ENCODE measurements around the gene BRCA2.

DNA sequence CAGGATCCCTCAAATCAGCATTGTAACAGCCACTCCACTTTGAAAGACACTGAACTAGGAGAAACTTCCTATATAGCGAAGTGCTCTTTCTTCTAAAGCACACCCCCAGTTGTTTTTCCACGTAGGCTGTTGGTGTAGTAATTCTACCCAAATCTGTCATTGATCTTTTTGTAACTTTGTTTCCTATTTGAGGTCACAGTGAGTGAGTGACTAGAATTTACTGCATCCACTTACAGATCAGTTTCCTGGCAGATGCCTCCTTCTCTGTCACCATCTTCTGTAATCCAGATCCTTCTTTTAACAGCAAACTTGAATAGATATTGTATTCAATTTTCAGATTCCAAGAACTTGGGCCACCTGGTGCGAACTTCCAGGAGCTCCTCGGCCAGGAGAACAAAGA, 15.4 kb upstream of the BRCA2 start:
- TF ChIP-seq, protein P1, sequence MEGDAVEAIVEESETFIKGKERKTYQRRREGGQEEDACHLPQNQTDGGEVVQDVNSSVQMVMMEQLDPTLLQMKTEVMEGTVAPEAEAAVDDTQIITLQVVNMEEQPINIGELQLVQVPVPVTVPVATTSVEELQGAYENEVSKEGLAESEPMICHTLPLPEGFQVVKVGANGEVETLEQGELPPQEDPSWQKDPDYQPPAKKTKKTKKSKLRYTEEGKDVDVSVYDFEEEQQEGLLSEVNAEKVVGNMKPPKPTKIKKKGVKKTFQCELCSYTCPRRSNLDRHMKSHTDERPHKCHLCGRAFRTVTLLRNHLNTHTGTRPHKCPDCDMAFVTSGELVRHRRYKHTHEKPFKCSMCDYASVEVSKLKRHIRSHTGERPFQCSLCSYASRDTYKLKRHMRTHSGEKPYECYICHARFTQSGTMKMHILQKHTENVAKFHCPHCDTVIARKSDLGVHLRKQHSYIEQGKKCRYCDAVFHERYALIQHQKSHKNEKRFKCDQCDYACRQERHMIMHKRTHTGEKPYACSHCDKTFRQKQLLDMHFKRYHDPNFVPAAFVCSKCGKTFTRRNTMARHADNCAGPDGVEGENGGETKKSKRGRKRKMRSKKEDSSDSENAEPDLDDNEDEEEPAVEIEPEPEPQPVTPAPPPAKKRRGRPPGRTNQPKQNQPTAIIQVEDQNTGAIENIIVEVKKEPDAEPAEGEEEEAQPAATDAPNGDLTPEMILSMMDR (IDR thresholded peaks at IDR 0.05 in 2 of 3, conservative IDR thresholded peaks at IDR 0.05 in 1 of 3; ENCODE audit: insufficient read depth in 2 of 3, low read depth in 1 of 3, low read length in 3 of 3): no peak
- no peak for TF ChIP-seq PML (IDR thresholded peaks at IDR 0.05; ENCODE audit: low read length)
- no peak for TF ChIP-seq POLR2AphosphoS5 (IDR thresholded peaks at IDR 0.05; ENCODE audit: control insufficient read depth, insufficient read depth, low read depth, low read length)
- TF ChIP-seq ZKSCAN1 (IDR thresholded peaks at IDR 0.05; ENCODE audit: low read depth, low read length): no peak
- TF ChIP-seq SMARCA4 (IDR thresholded peaks at IDR 0.05): no peak
- TF ChIP-seq, protein P2, sequence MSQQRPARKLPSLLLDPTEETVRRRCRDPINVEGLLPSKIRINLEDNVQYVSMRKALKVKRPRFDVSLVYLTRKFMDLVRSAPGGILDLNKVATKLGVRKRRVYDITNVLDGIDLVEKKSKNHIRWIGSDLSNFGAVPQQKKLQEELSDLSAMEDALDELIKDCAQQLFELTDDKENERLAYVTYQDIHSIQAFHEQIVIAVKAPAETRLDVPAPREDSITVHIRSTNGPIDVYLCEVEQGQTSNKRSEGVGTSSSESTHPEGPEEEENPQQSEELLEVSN (IDR thresholded peaks at IDR 0.05; ENCODE audit: borderline replicate concordance in 1 of 2, extremely low read depth in 1 of 2, insufficient read depth in 1 of 2, insufficient read length in 1 of 2, low read depth in 1 of 2, low read length in 1 of 2, poor library complexity in 1 of 2, severe bottlenecking in 1 of 2): no peak
- TF ChIP-seq BMI1 (IDR thresholded peaks at IDR 0.05; ENCODE audit: low read length): no peak
- TF ChIP-seq ZNF707 (CRISPR knock-in tag; conservative IDR thresholded peaks at IDR 0.05): no peak
- TF ChIP-seq, protein P3, sequence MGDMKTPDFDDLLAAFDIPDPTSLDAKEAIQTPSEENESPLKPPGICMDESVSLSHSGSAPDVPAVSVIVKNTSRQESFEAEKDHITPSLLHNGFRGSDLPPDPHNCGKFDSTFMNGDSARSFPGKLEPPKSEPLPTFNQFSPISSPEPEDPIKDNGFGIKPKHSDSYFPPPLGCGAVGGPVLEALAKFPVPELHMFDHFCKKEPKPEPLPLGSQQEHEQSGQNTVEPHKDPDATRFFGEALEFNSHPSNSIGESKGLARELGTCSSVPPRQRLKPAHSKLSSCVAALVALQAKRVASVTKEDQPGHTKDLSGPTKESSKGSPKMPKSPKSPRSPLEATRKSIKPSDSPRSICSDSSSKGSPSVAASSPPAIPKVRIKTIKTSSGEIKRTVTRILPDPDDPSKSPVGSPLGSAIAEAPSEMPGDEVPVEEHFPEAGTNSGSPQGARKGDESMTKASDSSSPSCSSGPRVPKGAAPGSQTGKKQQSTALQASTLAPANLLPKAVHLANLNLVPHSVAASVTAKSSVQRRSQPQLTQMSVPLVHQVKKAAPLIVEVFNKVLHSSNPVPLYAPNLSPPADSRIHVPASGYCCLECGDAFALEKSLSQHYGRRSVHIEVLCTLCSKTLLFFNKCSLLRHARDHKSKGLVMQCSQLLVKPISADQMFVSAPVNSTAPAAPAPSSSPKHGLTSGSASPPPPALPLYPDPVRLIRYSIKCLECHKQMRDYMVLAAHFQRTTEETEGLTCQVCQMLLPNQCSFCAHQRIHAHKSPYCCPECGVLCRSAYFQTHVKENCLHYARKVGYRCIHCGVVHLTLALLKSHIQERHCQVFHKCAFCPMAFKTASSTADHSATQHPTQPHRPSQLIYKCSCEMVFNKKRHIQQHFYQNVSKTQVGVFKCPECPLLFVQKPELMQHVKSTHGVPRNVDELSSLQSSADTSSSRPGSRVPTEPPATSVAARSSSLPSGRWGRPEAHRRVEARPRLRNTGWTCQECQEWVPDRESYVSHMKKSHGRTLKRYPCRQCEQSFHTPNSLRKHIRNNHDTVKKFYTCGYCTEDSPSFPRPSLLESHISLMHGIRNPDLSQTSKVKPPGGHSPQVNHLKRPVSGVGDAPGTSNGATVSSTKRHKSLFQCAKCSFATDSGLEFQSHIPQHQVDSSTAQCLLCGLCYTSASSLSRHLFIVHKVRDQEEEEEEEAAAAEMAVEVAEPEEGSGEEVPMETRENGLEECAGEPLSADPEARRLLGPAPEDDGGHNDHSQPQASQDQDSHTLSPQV (IDR thresholded peaks at IDR 0.05): no peak
- TF ChIP-seq NR2F6 (CRISPR knock-in tag; IDR thresholded peaks at IDR 0.05): no peak
- no peak for TF ChIP-seq POLR2A (conservative IDR thresholded peaks at IDR 0.05)
- no peak for TF ChIP-seq POLR2AphosphoS2 (IDR thresholded peaks at IDR 0.05; ENCODE audit: low read length)
- TF ChIP-seq, protein P4, sequence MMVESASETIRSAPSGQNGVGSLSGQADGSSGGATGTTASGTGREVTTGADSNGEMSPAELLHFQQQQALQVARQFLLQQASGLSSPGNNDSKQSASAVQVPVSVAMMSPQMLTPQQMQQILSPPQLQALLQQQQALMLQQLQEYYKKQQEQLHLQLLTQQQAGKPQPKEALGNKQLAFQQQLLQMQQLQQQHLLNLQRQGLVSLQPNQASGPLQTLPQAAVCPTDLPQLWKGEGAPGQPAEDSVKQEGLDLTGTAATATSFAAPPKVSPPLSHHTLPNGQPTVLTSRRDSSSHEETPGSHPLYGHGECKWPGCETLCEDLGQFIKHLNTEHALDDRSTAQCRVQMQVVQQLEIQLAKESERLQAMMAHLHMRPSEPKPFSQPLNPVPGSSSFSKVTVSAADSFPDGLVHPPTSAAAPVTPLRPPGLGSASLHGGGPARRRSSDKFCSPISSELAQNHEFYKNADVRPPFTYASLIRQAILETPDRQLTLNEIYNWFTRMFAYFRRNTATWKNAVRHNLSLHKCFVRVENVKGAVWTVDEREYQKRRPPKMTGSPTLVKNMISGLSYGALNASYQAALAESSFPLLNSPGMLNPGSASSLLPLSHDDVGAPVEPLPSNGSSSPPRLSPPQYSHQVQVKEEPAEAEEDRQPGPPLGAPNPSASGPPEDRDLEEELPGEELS (CRISPR knock-in tag; IDR thresholded peaks at IDR 0.05; ENCODE audit: borderline replicate concordance): no peak
- no peak for TF ChIP-seq HDAC2 (IDR thresholded peaks at IDR 0.05)
